ENCODE data around the gene LRIT3.

LRIT3 gene

GRCh38 chr4:109811707-109812106 is 36.2 kb upstream of the LRIT3 start:
- TF ChIP-seq, protein P1, sequence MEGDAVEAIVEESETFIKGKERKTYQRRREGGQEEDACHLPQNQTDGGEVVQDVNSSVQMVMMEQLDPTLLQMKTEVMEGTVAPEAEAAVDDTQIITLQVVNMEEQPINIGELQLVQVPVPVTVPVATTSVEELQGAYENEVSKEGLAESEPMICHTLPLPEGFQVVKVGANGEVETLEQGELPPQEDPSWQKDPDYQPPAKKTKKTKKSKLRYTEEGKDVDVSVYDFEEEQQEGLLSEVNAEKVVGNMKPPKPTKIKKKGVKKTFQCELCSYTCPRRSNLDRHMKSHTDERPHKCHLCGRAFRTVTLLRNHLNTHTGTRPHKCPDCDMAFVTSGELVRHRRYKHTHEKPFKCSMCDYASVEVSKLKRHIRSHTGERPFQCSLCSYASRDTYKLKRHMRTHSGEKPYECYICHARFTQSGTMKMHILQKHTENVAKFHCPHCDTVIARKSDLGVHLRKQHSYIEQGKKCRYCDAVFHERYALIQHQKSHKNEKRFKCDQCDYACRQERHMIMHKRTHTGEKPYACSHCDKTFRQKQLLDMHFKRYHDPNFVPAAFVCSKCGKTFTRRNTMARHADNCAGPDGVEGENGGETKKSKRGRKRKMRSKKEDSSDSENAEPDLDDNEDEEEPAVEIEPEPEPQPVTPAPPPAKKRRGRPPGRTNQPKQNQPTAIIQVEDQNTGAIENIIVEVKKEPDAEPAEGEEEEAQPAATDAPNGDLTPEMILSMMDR (IDR thresholded peaks at IDR 0.05), result no peak

DNA sequence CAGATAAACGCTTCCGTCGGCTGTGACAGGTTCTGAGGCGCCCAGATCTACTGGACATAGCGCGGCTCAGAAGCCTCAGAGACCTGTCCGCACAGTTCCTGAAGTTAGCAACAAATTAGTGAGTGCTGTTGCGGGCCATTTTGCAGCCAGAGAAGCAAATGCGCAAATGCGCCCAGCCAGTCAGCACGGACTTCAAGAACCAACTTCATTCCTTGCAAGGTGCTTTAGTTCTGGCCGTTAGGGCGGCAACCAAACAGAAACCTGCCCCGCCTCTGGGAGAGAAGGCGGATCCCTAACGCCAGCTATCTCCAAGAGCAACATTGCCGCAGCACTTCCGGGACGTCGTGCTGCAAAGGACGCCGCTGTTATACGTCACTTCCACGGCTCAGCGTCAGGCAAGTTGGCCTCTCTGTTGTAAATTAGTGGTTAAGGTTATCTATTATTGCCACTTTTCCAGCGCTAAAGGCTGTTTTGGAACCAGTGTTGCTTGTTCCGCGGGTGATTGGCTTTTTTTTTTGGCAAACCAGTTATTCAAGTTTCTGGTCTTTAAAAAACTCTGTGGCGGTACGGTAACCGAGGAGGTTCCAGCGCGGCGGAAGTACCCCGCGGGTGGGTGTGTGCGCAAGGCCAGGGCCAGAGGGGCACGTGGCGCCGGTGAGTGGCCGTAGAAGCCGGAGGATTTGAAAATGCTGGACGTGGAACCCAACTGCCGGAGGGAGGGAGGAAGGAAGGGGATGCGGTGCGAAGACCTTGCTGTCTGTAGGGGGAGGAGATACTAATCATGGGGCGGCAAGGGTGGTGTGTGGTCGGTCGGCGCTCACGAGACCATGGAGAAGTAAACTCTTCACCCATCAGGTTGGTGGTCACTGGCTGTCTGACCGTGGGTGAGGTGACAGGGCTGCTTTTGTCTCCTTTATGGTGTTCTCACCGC is 32.5 kb upstream of the LRIT3 start, which contains the start of gene GAR1:
GAR1 (plus strand) TSS at position 612 of the 931 bp plus-strand sequence. CDS start 403 bp downstream, outside the sequence.
- TF ChIP-seq, protein P1 (IDR thresholded peaks at IDR 0.05), result no peak

- TF ChIP-seq, protein P1 (IDR thresholded peaks at IDR 0.05), result no peak
Observed at GRCh38 chr4:109816082-109816442, 31.8 kb upstream of the LRIT3 start.

DNA sequence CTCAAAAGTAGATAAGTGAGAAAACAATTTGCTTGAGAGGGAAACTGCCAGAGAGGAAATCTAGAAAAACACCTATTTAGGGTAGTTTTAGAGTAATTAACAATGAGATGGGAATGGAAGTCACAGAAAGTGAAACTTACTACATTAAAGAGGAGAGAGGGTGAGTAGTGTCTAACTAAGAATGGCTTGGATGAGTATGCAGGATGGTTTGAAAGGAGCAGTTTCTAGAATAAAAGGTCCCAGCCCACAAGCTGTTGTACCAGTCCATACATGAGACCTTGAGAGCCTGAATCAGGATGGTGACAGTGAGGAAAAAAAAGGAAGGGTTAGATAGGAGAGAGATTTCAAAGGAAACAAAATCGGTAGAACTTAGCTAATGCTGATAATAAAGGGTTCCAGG is 31.0 kb upstream of the LRIT3 start:
- TF ChIP-seq, protein P1 (IDR thresholded peaks at IDR 0.05), result no peak

DNA sequence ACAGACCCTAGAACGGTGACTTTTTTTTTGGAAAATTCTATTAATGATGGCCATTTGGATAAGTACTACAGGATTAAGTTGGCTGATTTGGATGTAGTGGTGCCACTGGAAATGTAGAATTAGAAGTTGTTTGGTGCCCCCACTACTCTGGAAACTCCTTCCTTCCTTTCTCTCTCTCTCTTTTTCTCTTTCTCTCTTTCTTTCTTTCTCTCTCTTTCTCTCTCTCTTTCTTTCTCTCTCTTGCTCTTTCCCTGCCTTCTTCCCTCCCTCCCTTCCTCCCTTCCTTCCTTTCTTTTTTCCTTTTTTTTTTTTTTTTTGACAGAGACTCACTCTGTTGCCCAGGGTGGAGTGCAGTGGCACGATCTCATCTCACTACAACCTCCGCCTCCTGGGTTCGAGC is 29.6 kb upstream of the LRIT3 start:
- TF ChIP-seq, protein P1 (IDR thresholded peaks at IDR 0.05), result no peak

- TF ChIP-seq, protein P1 (IDR thresholded peaks at IDR 0.05), result no peak
Observed at GRCh38 chr4:109820563-109820962, 27.3 kb upstream of the LRIT3 start.

DNA sequence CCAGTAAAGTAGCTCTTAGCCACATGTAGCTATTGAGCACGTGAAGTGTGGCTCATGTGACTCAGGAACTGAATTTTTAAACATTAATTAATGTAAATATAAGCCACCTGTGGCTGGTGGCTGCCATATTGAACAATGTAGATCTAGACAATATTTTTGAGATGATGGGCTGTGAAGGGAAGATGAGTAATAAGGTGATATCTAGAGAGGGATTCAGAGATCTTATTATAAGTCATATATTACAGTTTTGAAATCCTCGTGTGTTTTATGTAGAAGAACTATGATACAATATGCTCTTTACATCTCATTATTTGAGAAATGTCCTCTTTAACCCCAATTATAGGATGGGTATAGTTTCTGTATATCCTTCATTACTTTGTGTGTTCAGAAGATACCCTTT is 26.7 kb upstream of the LRIT3 start:
- TF ChIP-seq, protein P1 (IDR thresholded peaks at IDR 0.05), result no peak

All from LNCAP (cell line).